ENCODE data around the gene DEDD. TPM values are rescaled to one million over a fixed set of nuclear protein-coding genes. Genes with fewer than 3 reads are reported as not detected.

Gene DEDD
- total and polyA plus RNA-seq, 10 of the 15 experiments (the other 5 are each of a cell fraction or from before 2014, with no cell fraction given) = 13.6 to 33.9 (median 30.3) TPM

DNA sequence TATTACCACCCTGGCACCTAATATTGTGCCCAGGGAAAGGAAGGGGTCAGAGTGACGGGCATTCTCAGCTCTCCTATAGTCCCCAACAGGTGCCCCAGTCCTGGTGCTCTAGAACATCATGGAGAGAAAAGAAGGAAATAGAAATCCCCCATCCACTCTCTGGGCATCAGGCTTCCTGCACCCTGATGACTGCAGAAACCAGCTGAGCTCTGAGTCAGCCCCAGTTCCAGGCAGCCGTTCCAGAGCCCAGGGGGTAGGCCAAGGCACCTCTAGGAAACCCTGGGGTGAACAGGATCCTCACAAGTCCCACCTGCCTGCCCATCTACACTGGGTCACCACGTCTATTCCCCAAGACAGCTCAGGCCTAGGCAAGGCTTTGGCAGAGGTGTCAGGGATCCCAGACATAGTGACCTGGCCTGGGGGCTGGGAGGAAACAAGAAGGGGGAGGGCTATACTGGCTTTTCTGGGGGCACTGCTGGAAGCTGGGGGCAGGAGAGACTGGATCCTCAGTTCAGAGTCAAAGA lies 43.8 kb downstream of the DEDD start (continued):
- TF ChIP-seq, protein P1, sequence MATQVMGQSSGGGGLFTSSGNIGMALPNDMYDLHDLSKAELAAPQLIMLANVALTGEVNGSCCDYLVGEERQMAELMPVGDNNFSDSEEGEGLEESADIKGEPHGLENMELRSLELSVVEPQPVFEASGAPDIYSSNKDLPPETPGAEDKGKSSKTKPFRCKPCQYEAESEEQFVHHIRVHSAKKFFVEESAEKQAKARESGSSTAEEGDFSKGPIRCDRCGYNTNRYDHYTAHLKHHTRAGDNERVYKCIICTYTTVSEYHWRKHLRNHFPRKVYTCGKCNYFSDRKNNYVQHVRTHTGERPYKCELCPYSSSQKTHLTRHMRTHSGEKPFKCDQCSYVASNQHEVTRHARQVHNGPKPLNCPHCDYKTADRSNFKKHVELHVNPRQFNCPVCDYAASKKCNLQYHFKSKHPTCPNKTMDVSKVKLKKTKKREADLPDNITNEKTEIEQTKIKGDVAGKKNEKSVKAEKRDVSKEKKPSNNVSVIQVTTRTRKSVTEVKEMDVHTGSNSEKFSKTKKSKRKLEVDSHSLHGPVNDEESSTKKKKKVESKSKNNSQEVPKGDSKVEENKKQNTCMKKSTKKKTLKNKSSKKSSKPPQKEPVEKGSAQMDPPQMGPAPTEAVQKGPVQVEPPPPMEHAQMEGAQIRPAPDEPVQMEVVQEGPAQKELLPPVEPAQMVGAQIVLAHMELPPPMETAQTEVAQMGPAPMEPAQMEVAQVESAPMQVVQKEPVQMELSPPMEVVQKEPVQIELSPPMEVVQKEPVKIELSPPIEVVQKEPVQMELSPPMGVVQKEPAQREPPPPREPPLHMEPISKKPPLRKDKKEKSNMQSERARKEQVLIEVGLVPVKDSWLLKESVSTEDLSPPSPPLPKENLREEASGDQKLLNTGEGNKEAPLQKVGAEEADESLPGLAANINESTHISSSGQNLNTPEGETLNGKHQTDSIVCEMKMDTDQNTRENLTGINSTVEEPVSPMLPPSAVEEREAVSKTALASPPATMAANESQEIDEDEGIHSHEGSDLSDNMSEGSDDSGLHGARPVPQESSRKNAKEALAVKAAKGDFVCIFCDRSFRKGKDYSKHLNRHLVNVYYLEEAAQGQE (IDR thresholded peaks at IDR 0.05; ENCODE audit: low read depth, low read length) = no peak
- no peak for TF ChIP-seq IRF4 (IDR thresholded peaks at IDR 0.05; ENCODE audit: low read depth, low read length)
- TF ChIP-seq ATF7 (IDR thresholded peaks at IDR 0.05; ENCODE audit: low read depth) = no peak
- TF ChIP-seq PAX8 (IDR thresholded peaks at IDR 0.05) = no peak
- TF ChIP-seq MEF2B (IDR thresholded peaks at IDR 0.05; ENCODE audit: partially characterized antibody, poor library complexity, severe bottlenecking) = no peak

GRCh38 chr1:161086457-161086856 lies 46.0 kb downstream of the DEDD start:
- Histone ChIP-seq H3K27me3 (replicated peaks in 1 of 2; ENCODE audit: control insufficient read depth in 2 of 2, insufficient read depth in 2 of 2, low read length in 1 of 2) (no peaks in the 10 kb centered on the region), H3K9ac (ENCODE audit: control insufficient read depth, insufficient read depth, low read length) (no peak overlapping the region), H3K27ac (ENCODE audit: control insufficient read depth, insufficient read depth) (no peak overlapping the region), H3K4me3 (no peak overlapping the region), H3K4me2 (ENCODE audit: control insufficient read depth, insufficient read depth) (no peak overlapping the region), H3K9me3 (replicated peaks; ENCODE audit: control insufficient read depth, insufficient read depth, low read length) (no peaks in the 10 kb centered on the region), H2AFZ (ENCODE audit: control insufficient read depth, low read depth, low read length) (no peak overlapping the region), H3K36me3 (ENCODE audit: control insufficient read depth in 2 of 2, insufficient read depth in 2 of 2, low read length in 1 of 2) (no peaks in the 10 kb centered on the region), H3K79me2 (ENCODE audit: control insufficient read depth, insufficient read depth, low read length) (no peaks in the 10 kb centered on the region), H4K20me1 (ENCODE audit: control insufficient read depth, insufficient read depth) (no peaks in the 10 kb centered on the region), H3K4me1 (ENCODE audit: control insufficient read depth, insufficient read depth, low read length) (no peaks in the 10 kb centered on the region)
- ChIA-PET RAD21 (ENCODE audit: unreplicated experiment) (interaction anchor here (0.9 kb wide), 1 partner anchor 382 kb away, joined by 3 read pairs; no protein-coding TSS in a partner anchor), POLR2A (no interaction called here), SMC1A (ENCODE audit: uncharacterized antibody, unreplicated experiment) (interaction anchor here (1.0 to 2.7 kb wide), 2 partner anchors 10 to 17 kb away, joined by 3 to 8 read pairs; partner anchors contain the start of gene ARHGAP30), CTCF (interaction anchor here (0.9 to 1.2 kb wide), 2 partner anchors 15 to 66 kb away, joined by 3 to 6 read pairs; partner anchors contain the start of gene F11R)
- no peak for ATAC-seq
- no peak for TF ChIP-seq FOXM1 (IDR thresholded peaks at IDR 0.05; ENCODE audit: low read depth, low read length)
- no peak for TF ChIP-seq E2F8 (IDR thresholded peaks at IDR 0.05; ENCODE audit: low read depth, partially characterized antibody)
- TF ChIP-seq, protein P2, sequence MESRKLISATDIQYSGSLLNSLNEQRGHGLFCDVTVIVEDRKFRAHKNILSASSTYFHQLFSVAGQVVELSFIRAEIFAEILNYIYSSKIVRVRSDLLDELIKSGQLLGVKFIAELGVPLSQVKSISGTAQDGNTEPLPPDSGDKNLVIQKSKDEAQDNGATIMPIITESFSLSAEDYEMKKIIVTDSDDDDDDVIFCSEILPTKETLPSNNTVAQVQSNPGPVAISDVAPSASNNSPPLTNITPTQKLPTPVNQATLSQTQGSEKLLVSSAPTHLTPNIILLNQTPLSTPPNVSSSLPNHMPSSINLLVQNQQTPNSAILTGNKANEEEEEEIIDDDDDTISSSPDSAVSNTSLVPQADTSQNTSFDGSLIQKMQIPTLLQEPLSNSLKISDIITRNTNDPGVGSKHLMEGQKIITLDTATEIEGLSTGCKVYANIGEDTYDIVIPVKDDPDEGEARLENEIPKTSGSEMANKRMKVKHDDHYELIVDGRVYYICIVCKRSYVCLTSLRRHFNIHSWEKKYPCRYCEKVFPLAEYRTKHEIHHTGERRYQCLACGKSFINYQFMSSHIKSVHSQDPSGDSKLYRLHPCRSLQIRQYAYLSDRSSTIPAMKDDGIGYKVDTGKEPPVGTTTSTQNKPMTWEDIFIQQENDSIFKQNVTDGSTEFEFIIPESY (IDR thresholded peaks at IDR 0.05) = no peak
- TF ChIP-seq ZZZ3 (IDR thresholded peaks at IDR 0.05; ENCODE audit: control insufficient read depth, insufficient read length, low read depth) = no peak
- 43% methylated on average over 3 of the region's 4 CpGs for WGBS (ENCODE audit: insufficient coverage, insufficient replicate concordance, low lambda C conversion rate, missing lambda C conversion rate)
- in situ Hi-C loops (cut with MboI) (no loop called here), intact Hi-C loops (cut with micrococcal nuclease; ENCODE audit: unreplicated experiment) (no loop called here)
- no TSS peak for BruUV-seq (replicated peaks)
- DNase-seq (ENCODE audit: low read depth, low spot score) = no peak
- FAIRE-seq = no peak

Measured in GM12878 (cell line).